ENCODE data around the gene PLAGL1. TPM values are rescaled to one million over a fixed set of nuclear protein-coding genes. Genes with fewer than 3 reads are reported as not detected.

The PLAGL1 gene
- total and polyA plus RNA-seq, 2 of the 13 experiments (the other 11 are each of a cell fraction or from before 2014, with no cell fraction given) = 0.60 to 2.3 TPM

GRCh38 chr6:143952947-143953701 is 54.9 kb downstream of the PLAGL1 start (continued):
- no peak for TF ChIP-seq SNAPC4 (CRISPR knock-in tag; IDR thresholded peaks at IDR 0.05)

GRCh38 chr6:143952060-143952778 is 55.8 kb downstream of the PLAGL1 start:
- no peak for DNase-seq (ENCODE audit: low spot score)
- H3K9me3 ChIP-seq (ENCODE audit: low read length) = no peaks in the 10 kb centered on the region
- CTCF ChIA-PET (ENCODE audit: low intra/inter-chr PET ratio, low total read pairs) = no interaction called here

More at GRCh38 chr6:143952060-143952778, 55.8 kb downstream of the PLAGL1 start:
- no peak overlapping the region for H3K9ac ChIP-seq (ENCODE audit: insufficient read depth, low read depth, low read length)
- no peak for FAIRE-seq
- H4K20me1 ChIP-seq (ENCODE audit: insufficient read depth, low read length) = no peaks in the 10 kb centered on the region
- 0 out of 5 replicates have a peak, but pooled peaks cover 0 to 7% of the 10 kb centered on the region in 2 experiments for H3K27me3 ChIP-seq (ENCODE audit: control insufficient read depth in 1 of 2, insufficient read depth in 2 of 2, low read length in 2 of 2)
- no peak for ATAC-seq
- no peak overlapping the region for H3K27ac ChIP-seq (ENCODE audit: extremely low read length, insufficient read depth, low read length)
- WGBS (ENCODE audit: low lambda C conversion rate) = 48% methylated on average over 9 of the region's 9 CpGs
- intact Hi-C loops (cut with micrococcal nuclease; ENCODE audit: unreplicated experiment) = no loop called here
- POLR2A ChIA-PET = no interaction called here
- in situ Hi-C loops (cut with HindIII; ENCODE audit: extremely low pct_ligation_motif_present, low pct_unique_long_range_greater_than_20kb) = no loop called here
- H3K4me3 ChIP-seq (replicated peaks in 1 of 3; ENCODE audit: insufficient read depth in 1 of 3, low read depth in 2 of 3, low read length in 3 of 3) = no peak overlapping the region
- no peak overlapping the region for H3K4me2 ChIP-seq (ENCODE audit: low read depth, low read length)
- no TSS peak for BruUV-seq (replicated peaks)
- H3K36me3 ChIP-seq (replicated peaks in 1 of 2; ENCODE audit: control insufficient read depth in 1 of 2, insufficient read depth in 2 of 2, low read length in 2 of 2) = no peaks in the 10 kb centered on the region
- TF ChIP-seq ZBTB38 (CRISPR knock-in tag; IDR thresholded peaks at IDR 0.05) (no peak), KAT2B (IDR thresholded peaks at IDR 0.05; ENCODE audit: borderline replicate concordance, low read depth, low read length) (no peak), ZNF674 (CRISPR knock-in tag; IDR thresholded peaks at IDR 0.05; ENCODE audit: low read depth) (no peak), SOX5 (CRISPR knock-in tag; IDR thresholded peaks at IDR 0.05; ENCODE audit: borderline replicate concordance) (no peak), ZNF441 (CRISPR knock-in tag; IDR thresholded peaks at IDR 0.05; ENCODE audit: borderline replicate concordance) (no peak), SRSF4 (IDR thresholded peaks at IDR 0.05; ENCODE audit: low read depth, low read length, poor library complexity, severe bottlenecking) (no peak), ZNF207 (IDR thresholded peaks at IDR 0.05; ENCODE audit: borderline replicate concordance) (no peak), HDAC6 (IDR thresholded peaks at IDR 0.05; ENCODE audit: low read depth, low read length) (no peak), ZNF446 (CRISPR knock-in tag; IDR thresholded peaks at IDR 0.05) (no peak), DMAP1 (CRISPR knock-in tag; IDR thresholded peaks at IDR 0.05) (no peak)
- H3K79me2 ChIP-seq (ENCODE audit: insufficient read depth, low read length) = no peaks in the 10 kb centered on the region
- H2AFZ ChIP-seq (ENCODE audit: low read length) = no peak overlapping the region
- peaks cover 16% of the 10 kb centered on the region for H3K4me1 ChIP-seq (ENCODE audit: insufficient read depth, low read length)
